SW 1271 (cell line): ENCODE results near the gene RASA3.
"Not testable (repeated sequence)": the region's sequence is repeated elsewhere in the genome, so short reads cannot be mapped to it uniquely, and the experiment has no call there.

Source experiments
- DNase-seq, 2 experiments: peaks; one replicate each; lab custom pipeline; 2025; lab: John Stamatoyannopoulos, UW

RASA3 gene

GRCh38 chr13:114002009-114002544, 130.3 kb downstream of the RASA3 start:
- DNase-seq, result no peak

- DNase-seq, result no peak
Observed at GRCh38 chr13:114001331-114002008, 131.0 kb downstream of the RASA3 start.

GRCh38 chr13:114000151-114001040, 132.0 kb downstream of the RASA3 start:
- DNase-seq, result no peak

GRCh38 chr13:113999618-113999910, 132.9 kb downstream of the RASA3 start:
- no peak for DNase-seq

- no peak for DNase-seq
Observed at GRCh38 chr13:113998781-113999617, 133.4 kb downstream of the RASA3 start.

- no peak for DNase-seq
Observed at GRCh38 chr13:113997845-113998751, 134.3 kb downstream of the RASA3 start.

GRCh38 chr13:113996912-113997745, 135.3 kb downstream of the RASA3 start:
- DNase-seq, result no peak

GRCh38 chr13:113996081-113996911, 136.1 kb downstream of the RASA3 start:
- DNase-seq, result no peak

- DNase-seq, result no peak
Observed at GRCh38 chr13:113995051-113995601, 137.3 kb downstream of the RASA3 start.

GRCh38 chr13:113992276-113993005, 140.0 kb downstream of the RASA3 start:
- DNase-seq, result no peak

- DNase-seq, result no peak
Observed at GRCh38 chr13:113991676-113992179, 140.7 kb downstream of the RASA3 start.

- DNase-seq, result no peak
Observed at GRCh38 chr13:113991191-113991669, 141.2 kb downstream of the RASA3 start.

GRCh38 chr13:113990321-113990837, 142.0 kb downstream of the RASA3 start:
- DNase-seq, result no peak

- no peak for DNase-seq
Observed at GRCh38 chr13:113989585-113990300, 142.7 kb downstream of the RASA3 start.

GRCh38 chr13:113988859-113989258, 143.6 kb downstream of the RASA3 start:
- DNase-seq, result not testable (repeated sequence)

GRCh38 chr13:113982296-113982661, 150.1 kb downstream of the RASA3 start:
- no peak for DNase-seq
